Measurements from ENCODE around the gene C6orf89. TPM values are rescaled to one million over a fixed set of nuclear protein-coding genes. Genes with fewer than 3 reads are reported as not detected.
"Not testable (repeated sequence)": the region's sequence is repeated elsewhere in the genome, so short reads cannot be mapped to it uniquely, and the experiment has no call there.

The C6orf89 gene
- total and polyA plus RNA-seq, 4 donors, result 42.6 to 69.5 (median 50.4) TPM

GRCh38 chr6:36875250-36875633, 10.5 kb upstream of the C6orf89 start:
- H3K4me1 ChIP-seq (ENCODE audit: control insufficient read depth, insufficient read depth, low read length), result no peaks in the 10 kb centered on the region

GRCh38 chr6:36884610-36885009, 1.1 kb upstream of the C6orf89 start:
- peaks cover 4% of the 10 kb centered on the region for H3K4me1 ChIP-seq (ENCODE audit: control insufficient read depth, insufficient read depth, low read length)
- no peak overlapping the region for H3K4me3 ChIP-seq (ENCODE audit: low read depth, low read length)
- no peaks in the 10 kb centered on the region for H3K9me3 ChIP-seq (ENCODE audit: control insufficient read depth, insufficient read depth, low read length)
- H3K27me3 ChIP-seq (ENCODE audit: control insufficient read depth, insufficient read depth, low read length), result no peaks in the 10 kb centered on the region
- H3K36me3 ChIP-seq (ENCODE audit: control insufficient read depth, insufficient read depth, low read length), result no peaks in the 10 kb centered on the region
- 100% methylated on average over 1 of the region's 3 CpGs for WGBS (ENCODE audit: insufficient coverage)
- no peak overlapping the region for H3K27ac ChIP-seq (ENCODE audit: low read depth, low read length)
- no peak for DNase-seq (ENCODE audit: low read depth in 4 of 6, low spot score in 6 of 6)

More at GRCh38 chr6:36875250-36875633, 10.5 kb upstream of the C6orf89 start:
- Histone ChIP-seq H3K4me3 (ENCODE audit: low read depth, low read length) (peak overlapping the region; percentile 99), H3K27ac (ENCODE audit: low read depth, low read length) (peak overlapping the region; percentile 97), H3K9me3 (ENCODE audit: control insufficient read depth, insufficient read depth, low read length) (no peaks in the 10 kb centered on the region), H3K27me3 (ENCODE audit: control insufficient read depth, insufficient read depth, low read length) (no peaks in the 10 kb centered on the region), H3K36me3 (ENCODE audit: control insufficient read depth, insufficient read depth, low read length) (peaks cover 3% of the 10 kb centered on the region)
- DNase-seq (ENCODE audit: low read depth in 4 of 6, low spot score in 6 of 6), result no peak
- WGBS (ENCODE audit: insufficient coverage), result 3% methylated on average over 3 of the region's 6 CpGs

- Histone ChIP-seq H3K36me3 (ENCODE audit: control insufficient read depth, insufficient read depth, low read length) (no peaks in the 10 kb centered on the region), H3K4me1 (ENCODE audit: control insufficient read depth, insufficient read depth, low read length) (peaks cover 4% of the 10 kb centered on the region), H3K27me3 (ENCODE audit: control insufficient read depth, insufficient read depth, low read length) (no peaks in the 10 kb centered on the region), H3K9me3 (ENCODE audit: control insufficient read depth, insufficient read depth, low read length) (no peaks in the 10 kb centered on the region), H3K27ac (ENCODE audit: low read depth, low read length) (no peak overlapping the region), H3K4me3 (ENCODE audit: low read depth, low read length) (peak overlapping the region; percentile 73)
- 29% methylated on average over 2 of the region's 10 CpGs for WGBS (ENCODE audit: insufficient coverage)
- no peak for DNase-seq (ENCODE audit: low read depth in 4 of 6, low spot score in 6 of 6)
These were observed 1.3 kb downstream of the C6orf89 start for GRCh38 chr6:36886950-36887618.

GRCh38 chr6:36888115-36888643, 2.4 kb downstream of the C6orf89 start:
- Histone ChIP-seq H3K4me3 (ENCODE audit: low read depth, low read length) (no peak overlapping the region), H3K4me1 (ENCODE audit: control insufficient read depth, insufficient read depth, low read length) (peaks cover 4% of the 10 kb centered on the region), H3K36me3 (ENCODE audit: control insufficient read depth, insufficient read depth, low read length) (peaks cover 2% of the 10 kb centered on the region), H3K9me3 (ENCODE audit: control insufficient read depth, insufficient read depth, low read length) (no peaks in the 10 kb centered on the region), H3K27me3 (ENCODE audit: control insufficient read depth, insufficient read depth, low read length) (no peaks in the 10 kb centered on the region), H3K27ac (ENCODE audit: low read depth, low read length) (no peak overlapping the region)
- 98% methylated on average over 4 of the region's 7 CpGs for WGBS (ENCODE audit: insufficient coverage)
- no peak for DNase-seq (ENCODE audit: low read depth in 4 of 6, low spot score in 6 of 6)

GRCh38 chr6:36888654-36889481, 3.1 kb downstream of the C6orf89 start:
- Histone ChIP-seq H3K4me3 (ENCODE audit: low read depth, low read length) (no peak overlapping the region), H3K27me3 (ENCODE audit: control insufficient read depth, insufficient read depth, low read length) (no peaks in the 10 kb centered on the region), H3K27ac (ENCODE audit: low read depth, low read length) (no peak overlapping the region), H3K9me3 (ENCODE audit: control insufficient read depth, insufficient read depth, low read length) (no peaks in the 10 kb centered on the region), H3K36me3 (ENCODE audit: control insufficient read depth, insufficient read depth, low read length) (peaks cover 2% of the 10 kb centered on the region), H3K4me1 (ENCODE audit: control insufficient read depth, insufficient read depth, low read length) (peaks cover 4% of the 10 kb centered on the region)
- DNase-seq (ENCODE audit: low read depth in 4 of 6, low spot score in 6 of 6), result no peak
- WGBS (ENCODE audit: insufficient coverage), result 63% methylated on average over 6 of the region's 6 CpGs

GRCh38 chr6:36890112-36890663, 4.4 kb downstream of the C6orf89 start:
- no peak for DNase-seq (ENCODE audit: low read depth in 4 of 6, low spot score in 6 of 6)
- Histone ChIP-seq H3K4me1 (ENCODE audit: control insufficient read depth, insufficient read depth, low read length) (peaks cover 4% of the 10 kb centered on the region), H3K27me3 (ENCODE audit: control insufficient read depth, insufficient read depth, low read length) (no peaks in the 10 kb centered on the region), H3K4me3 (ENCODE audit: low read depth, low read length) (no peak overlapping the region), H3K9me3 (ENCODE audit: control insufficient read depth, insufficient read depth, low read length) (no peaks in the 10 kb centered on the region), H3K27ac (ENCODE audit: low read depth, low read length) (no peak overlapping the region), H3K36me3 (ENCODE audit: control insufficient read depth, insufficient read depth, low read length) (peaks cover 2% of the 10 kb centered on the region)
- WGBS (ENCODE audit: insufficient coverage), result no CpG with 5 or more reads among the region's 3 CpGs

GRCh38 chr6:36891153-36891552, 5.4 kb downstream of the C6orf89 start:
- not testable (repeated sequence) for DNase-seq (ENCODE audit: low read depth in 4 of 6, low spot score in 6 of 6); H3K36me3 ChIP-seq (ENCODE audit: control insufficient read depth, insufficient read depth, low read length); H3K9me3 ChIP-seq (ENCODE audit: control insufficient read depth, insufficient read depth, low read length); H3K4me3 ChIP-seq (ENCODE audit: low read depth, low read length); H3K4me1 ChIP-seq (ENCODE audit: control insufficient read depth, insufficient read depth, low read length); H3K27ac ChIP-seq (ENCODE audit: low read depth, low read length); H3K27me3 ChIP-seq (ENCODE audit: control insufficient read depth, insufficient read depth, low read length)
- WGBS (ENCODE audit: insufficient coverage), result no CpG with 5 or more reads among the region's 2 CpGs

- no peaks in the 10 kb centered on the region for H3K27me3 ChIP-seq (ENCODE audit: control insufficient read depth, insufficient read depth, low read length)
- DNase-seq (ENCODE audit: low read depth in 4 of 6, low spot score in 6 of 6), result no peak
- no peak overlapping the region for H3K4me3 ChIP-seq (ENCODE audit: low read depth, low read length)
- WGBS (ENCODE audit: insufficient coverage), result 96% methylated on average over 6 of the region's 8 CpGs
- H3K36me3 ChIP-seq (ENCODE audit: control insufficient read depth, insufficient read depth, low read length), result peaks cover 7% of the 10 kb centered on the region
- no peaks in the 10 kb centered on the region for H3K9me3 ChIP-seq (ENCODE audit: control insufficient read depth, insufficient read depth, low read length)
- no peaks in the 10 kb centered on the region for H3K4me1 ChIP-seq (ENCODE audit: control insufficient read depth, insufficient read depth, low read length)
- H3K27ac ChIP-seq (ENCODE audit: low read depth, low read length), result no peak overlapping the region
These were observed 8.5 kb downstream of the C6orf89 start for GRCh38 chr6:36893976-36894932.

- H3K27me3 ChIP-seq (ENCODE audit: control insufficient read depth, insufficient read depth, low read length), result no peaks in the 10 kb centered on the region
- H3K36me3 ChIP-seq (ENCODE audit: control insufficient read depth, insufficient read depth, low read length), result peaks cover 18% of the 10 kb centered on the region
- DNase-seq (ENCODE audit: low read depth in 4 of 6, low spot score in 6 of 6), result peak in 2 of 6 donors; percentile 13 to 57
- no peaks in the 10 kb centered on the region for H3K9me3 ChIP-seq (ENCODE audit: control insufficient read depth, insufficient read depth, low read length)
- WGBS (ENCODE audit: insufficient coverage), result 80% methylated on average over 1 of the region's 6 CpGs
- H3K4me3 ChIP-seq (ENCODE audit: low read depth, low read length), result no peak overlapping the region
- H3K27ac ChIP-seq (ENCODE audit: low read depth, low read length), result no peak overlapping the region
- no peaks in the 10 kb centered on the region for H3K4me1 ChIP-seq (ENCODE audit: control insufficient read depth, insufficient read depth, low read length)
These were observed 11.9 kb downstream of the C6orf89 start for GRCh38 chr6:36897609-36898008.
